NCI-H774 (cell line): ENCODE results near the gene TRIAP1.
A peak's percentile ranks its signal among the peaks of the same experiment; 100 is the strongest.
"Not testable (repeated sequence)": the region's sequence is repeated elsewhere in the genome, so short reads cannot be mapped to it uniquely, and the experiment has no call there.

Experiments
- DNase-seq: peaks from one replicate; lab custom pipeline; 2025; lab: John Stamatoyannopoulos, UW

The TRIAP1 gene

GRCh38 chr12:120468821-120469449 lies 22.8 kb upstream of the TRIAP1 start:
- no peak for DNase-seq

- DNase-seq = no peak
These were observed 22.2 kb upstream of the TRIAP1 start for GRCh38 chr12:120468325-120468820.

GRCh38 chr12:120467439-120467838 lies 21.3 kb upstream of the TRIAP1 start:
- no peak for DNase-seq

DNA sequence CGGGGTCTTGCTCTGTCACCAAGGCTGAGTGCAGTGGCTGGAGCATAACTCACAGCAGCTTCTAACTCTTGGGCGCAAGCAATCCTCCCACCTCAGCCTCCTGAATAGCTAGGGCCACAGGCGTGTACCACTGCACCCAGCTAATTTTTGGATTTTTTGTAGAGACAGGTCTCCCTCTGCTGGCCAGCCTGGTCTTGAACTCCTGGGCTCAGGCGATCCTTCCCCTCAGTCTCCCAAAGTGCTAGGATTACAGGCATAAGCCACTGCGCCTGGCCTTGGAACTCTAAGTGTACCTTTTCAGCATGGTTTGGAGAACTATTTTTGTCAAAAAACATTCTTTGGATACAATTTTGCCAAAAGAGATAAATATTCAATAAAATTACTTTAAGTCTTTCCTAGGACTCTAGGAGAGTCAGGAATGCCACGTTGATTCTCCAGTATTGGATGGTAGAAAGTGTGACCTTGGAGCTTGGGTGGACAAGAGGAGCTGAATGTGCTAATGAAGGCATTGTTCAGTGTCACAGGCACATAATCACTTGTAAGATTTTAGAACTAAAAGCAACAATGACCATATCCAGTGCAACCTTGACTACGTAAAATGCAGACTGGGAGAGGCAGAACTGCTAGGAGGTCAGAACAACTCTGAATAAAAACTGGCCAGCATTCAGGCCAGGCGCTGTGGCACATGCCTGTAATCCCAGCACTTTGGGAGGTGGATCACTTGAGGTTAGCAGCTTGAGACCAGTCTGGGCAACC lies 20.6 kb upstream of the TRIAP1 start:
- no peak for DNase-seq

GRCh38 chr12:120465756-120466155 lies 19.6 kb upstream of the TRIAP1 start:
- DNase-seq = no peak

DNA sequence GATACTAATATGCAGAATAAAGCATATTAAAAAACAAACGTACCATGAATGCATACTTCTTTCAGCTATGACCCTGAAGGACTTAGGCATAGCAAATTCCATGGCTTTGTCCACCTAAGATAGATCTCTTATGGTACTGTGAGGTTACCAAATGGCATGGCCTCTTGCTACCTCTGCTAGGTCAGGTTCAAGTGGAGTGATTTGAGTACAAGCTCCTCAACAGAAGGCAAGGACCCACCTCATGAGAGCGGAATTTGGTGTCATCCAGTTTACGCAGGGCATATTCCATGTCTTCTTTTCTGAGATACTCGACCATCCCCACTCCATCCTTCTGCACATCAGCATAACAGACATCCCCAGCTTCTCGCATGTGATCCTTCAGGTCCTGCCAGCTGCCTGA lies 17.5 kb upstream of the TRIAP1 start:
- DNase-seq = no peak

GRCh38 chr12:120462099-120462640 lies 16.0 kb upstream of the TRIAP1 start:
- no peak for DNase-seq

- no peak for DNase-seq
These were observed 14.0 kb upstream of the TRIAP1 start for GRCh38 chr12:120460157-120460556.

GRCh38 chr12:120457133-120457532 lies 10.9 kb upstream of the TRIAP1 start:
- no peak for DNase-seq

GRCh38 chr12:120455302-120455701 lies 9.1 kb upstream of the TRIAP1 start:
- no peak for DNase-seq

DNA sequence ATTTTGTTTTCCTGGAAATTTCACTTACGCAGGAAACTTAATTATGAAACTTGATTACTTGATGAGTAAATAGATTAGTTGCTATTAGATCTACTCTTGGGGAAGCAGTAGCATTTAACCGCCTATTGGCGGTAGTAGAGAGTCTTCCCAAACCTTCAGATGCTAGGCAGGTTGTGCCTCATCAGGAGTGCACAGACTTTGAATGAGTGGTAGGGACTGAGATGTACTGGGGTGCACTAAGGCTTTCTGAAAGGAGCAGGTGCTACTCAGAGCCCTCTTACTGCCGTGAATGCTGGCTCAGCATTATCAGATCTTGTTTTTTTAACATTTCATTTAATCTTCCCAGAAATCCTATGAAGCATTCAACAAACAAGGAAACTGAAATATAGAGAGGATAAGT lies 7.8 kb upstream of the TRIAP1 start:
- no peak for DNase-seq

DNA sequence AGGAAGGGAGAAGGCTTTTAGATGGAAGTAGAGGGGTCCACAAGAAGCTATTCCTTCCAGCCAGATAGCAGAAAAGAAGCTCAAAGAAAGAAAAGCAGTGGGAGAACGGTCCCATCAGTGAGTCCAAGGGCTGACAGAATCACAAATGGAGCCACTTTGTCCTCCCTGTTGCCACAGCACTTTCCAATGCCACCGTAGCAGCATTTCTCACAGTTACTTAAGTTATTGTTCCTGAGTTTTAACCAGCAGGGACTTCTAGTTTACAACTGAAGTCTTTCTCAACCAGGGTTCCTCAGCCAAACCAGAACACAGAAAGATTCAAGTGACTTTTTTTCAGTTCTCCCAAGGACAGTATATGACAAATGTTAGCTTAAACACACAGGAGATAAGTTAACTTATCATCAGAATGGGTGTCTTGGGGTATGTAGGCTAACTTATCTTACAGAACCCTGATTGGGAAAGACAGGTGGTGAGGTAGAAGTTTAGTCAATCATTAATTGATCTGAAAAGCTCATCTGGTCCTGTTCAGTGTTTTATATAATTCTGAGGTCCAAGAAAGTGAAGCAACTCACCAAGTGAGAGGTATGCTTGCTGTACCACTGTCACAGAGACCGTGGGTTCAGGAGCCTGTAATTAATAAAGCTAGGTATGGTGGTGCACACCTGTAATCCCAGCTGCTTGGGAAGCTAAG lies 7.0 kb upstream of the TRIAP1 start:
- no peak for DNase-seq

DNA sequence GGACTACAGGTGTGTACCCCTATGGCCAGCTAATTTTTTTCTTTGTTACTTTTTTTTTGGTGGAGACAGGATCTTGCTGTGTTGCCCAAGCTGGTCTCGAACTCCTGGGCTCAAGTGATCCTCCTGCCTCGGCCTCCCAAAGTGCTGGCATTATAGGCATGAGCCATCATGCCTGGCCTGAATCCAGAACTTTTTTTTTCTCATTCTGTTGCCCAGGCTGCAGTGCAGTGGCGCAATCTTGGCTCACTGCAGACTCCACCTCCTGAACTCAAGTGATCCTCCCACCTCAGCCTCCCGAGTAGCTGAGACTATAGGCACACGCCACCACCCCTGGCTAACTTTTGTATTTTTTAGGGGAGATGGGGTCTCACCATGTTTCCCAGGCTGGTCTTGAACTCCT lies 6.3 kb upstream of the TRIAP1 start:
- not testable (repeated sequence) for DNase-seq

DNA sequence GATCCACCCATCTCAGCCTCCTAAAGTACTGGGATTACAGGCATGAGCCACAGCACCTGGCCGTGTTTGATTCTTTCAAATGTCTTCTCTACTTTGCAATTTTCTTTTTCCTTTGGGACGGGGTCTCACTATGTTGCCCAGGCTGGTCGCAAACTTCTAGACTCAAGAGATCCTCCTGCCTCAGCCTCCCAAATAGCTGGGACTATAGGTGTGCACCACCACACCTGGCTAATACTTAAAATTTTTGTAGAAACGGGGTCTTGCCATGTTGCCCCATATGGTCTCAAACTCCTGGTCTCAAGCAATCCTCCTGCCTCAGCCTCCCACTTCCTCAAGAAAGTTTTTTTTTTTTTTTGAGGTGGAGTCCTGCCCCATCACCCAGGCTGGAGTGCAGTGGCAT lies 1.8 kb upstream of the TRIAP1 start:
- DNase-seq = no peak

DNA sequence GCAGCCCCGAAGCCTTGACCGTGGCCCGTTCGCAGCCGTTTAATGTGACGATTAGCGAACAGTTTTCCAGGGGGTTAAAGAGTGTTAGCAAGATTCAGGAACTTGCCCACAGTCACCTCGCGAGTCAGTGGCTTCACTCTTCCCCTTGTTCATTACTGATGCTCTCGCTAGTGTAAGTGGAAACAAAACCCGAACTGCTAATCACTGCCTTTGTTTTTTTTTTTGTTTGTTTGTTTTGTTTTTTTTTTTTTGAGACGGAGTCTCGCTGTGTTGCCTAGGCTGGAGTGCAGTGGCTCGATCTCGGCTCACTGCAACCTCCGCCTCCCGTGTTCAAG lies 627 bp upstream of the TRIAP1 start:
- not testable (repeated sequence) for DNase-seq

DNA sequence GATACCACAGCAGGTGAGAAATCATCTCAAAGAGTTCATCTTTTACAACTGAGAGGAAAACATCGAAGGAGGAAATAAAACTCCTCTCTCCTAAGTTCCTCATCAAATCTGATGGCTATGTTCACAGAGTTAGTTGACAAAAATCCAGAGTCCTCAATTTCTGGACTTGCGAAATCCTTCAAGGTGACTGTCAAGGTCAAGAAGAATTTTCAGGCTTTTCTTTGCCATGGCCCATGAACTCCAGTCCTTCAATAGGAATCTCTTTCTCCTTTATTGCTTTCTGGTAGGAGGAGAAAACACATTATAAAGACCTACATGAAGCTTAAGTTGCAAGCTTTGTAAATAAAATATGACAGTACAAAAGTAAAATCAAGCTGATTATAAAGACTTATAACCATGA lies 1.5 kb downstream of the TRIAP1 start:
- DNase-seq = no peak

- peak; percentile 10 for DNase-seq
These were observed 6.4 kb downstream of the TRIAP1 start for GRCh38 chr12:120439646-120440247.

DNA sequence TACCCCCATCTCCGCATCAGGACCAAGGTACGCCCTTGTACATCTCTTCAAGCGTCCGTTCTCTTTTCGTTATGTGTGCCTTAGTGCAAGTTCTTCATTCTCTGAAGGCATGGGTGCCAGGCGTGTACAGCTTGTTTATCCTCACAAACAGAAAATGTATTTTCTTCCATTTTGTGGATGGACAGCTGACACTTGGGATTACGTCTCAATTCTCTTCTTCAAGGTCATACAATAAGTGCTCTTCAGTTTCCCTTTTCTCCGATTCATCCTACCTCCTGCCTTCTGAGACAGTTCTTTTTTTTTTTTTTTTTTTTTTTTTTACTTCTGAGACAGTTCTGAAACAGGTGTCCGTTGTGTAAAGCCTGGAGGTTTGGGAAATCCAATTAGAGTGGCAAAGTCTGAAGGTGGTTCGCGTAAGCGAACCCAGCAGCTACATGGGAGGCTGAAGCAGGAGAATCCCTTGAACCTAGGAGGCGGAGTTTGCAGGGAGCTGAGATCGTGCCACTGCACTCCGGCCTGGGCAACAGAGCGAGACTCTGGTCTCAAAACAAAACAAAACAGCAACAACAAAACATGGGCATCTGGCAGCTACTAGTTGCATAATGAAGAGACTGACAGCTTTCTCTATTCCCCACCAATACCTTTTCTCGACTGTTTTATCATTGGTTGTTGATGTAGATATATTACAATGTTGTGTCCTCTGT lies 7.5 kb downstream of the TRIAP1 start:
- DNase-seq = no peak

DNA sequence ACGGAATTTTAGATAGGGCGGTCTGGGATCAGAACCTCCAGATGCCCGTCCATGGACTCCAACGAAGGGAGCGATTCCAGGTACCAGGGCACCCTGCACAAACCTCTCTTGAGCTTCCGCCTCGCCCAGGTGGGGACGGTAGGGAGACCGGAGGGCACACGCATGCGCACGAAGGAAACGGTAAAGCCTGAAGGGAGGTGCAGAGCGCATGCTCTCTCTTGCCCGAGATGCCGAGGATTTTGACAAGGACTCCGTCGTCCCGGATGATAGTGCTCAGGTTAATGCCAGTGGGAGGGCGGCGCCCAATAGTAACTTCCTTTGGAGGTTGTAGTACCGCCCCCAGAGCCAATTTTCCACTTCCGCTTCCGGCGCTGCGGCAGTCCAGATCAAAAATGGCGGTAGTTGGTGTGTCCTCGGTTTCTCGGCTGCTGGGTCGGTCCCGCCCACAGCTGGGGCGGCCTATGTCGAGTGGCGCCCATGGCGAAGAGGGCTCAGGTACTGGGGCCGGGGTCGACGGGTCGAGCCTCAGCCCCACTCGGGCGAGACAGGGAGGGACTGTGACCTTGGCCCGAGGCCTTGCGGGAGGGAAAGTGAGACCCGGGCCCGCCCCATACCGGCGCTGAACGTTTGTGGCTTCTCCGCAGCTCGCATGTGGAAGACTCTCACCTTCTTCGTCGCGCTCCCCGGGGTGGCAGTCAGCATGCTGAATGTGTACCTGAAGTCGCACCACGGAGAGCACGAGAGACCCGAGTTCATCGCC lies 8.3 kb downstream of the TRIAP1 start, which contains the start of gene COX6A1:
COX6A1 (plus strand) TSS at position 379 of the 760 bp plus-strand sequence; CDS start at position 393, 14 bp downstream.
- DNase-seq = peak; percentile 100

DNA sequence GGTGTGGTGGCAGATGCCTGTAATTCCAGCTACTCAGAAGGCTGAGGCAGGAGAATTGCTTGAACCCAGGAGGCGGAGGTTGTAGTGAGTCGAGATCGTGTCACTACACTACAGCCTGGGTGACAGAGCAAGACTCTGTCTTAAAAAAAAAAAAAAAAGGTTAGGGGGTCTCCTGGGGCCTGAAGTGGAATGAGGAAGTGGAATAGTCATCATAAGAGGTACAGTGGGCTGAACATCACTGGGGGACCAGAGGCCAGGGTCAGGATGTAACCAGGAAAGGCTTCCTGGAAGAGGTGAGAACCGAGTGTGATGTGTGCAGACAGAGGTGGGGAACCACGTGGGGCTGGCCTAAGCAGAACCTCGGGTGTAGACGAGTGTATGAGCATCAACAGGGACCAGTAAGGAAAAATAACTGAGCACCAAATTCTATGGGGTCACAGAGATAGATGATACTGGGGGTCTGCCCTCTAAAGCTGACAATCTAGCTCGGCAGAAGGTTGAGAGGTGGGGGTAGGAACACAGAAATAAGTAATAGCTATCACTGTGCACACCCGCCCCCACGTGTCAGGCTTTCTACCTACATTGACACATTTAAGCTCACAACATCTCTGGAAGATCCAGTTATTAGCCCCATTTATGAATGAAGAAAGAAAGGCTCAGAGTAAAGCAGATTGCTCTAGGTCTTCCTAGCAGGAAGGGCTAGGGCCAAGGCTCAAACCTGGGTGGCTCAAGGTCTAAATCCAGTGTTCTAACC lies 13.2 kb downstream of the TRIAP1 start:
- no peak for DNase-seq
